KMS-11 (cell line): ENCODE measurements around the gene GRAP.
"Not testable (repeated sequence)": the region's sequence is repeated elsewhere in the genome, so short reads cannot be mapped to it uniquely, and the experiment has no call there.

Experiments used
- H2AFZ ChIP-seq: fragments of 200-600 bp; sonication (generic); 2 replicates; pipeline ENCODE4 v1.6.1; 2016; ENCODE audit warnings: antibody characterized with exemption, mixed run types, low read depth
- H3K27ac ChIP-seq: fragments of 200-600 bp; sonication (generic); 2 replicates; pipeline ENCODE4 v1.6.1; 2016; ENCODE audit warnings: mild to moderate bottlenecking, mixed run types
- H3K27me3 ChIP-seq: fragments of 200-600 bp; sonication (generic); 2 replicates; pipeline ENCODE4 v1.6.1; 2017; ENCODE audit warnings: mild to moderate bottlenecking, low read depth, mixed run types, moderate library complexity; ENCODE audit not compliant: insufficient read depth
- H3K36me3 ChIP-seq: fragments of 200-600 bp; sonication (generic); 2 replicates; pipeline ENCODE4 v1.6.1; 2017; ENCODE audit warnings: mild to moderate bottlenecking, mixed run types; ENCODE audit not compliant: insufficient read depth
- H3K4me1 ChIP-seq: fragments of 200-600 bp; sonication (generic); 2 replicates; pipeline ENCODE4 v1.6.1; 2016; ENCODE audit warnings: mild to moderate bottlenecking, low read depth, mixed run types; ENCODE audit not compliant: poor library complexity, severe bottlenecking
- H3K4me2 ChIP-seq: fragments of 200-600 bp; sonication (generic); 2 replicates; pipeline ENCODE4 v1.7.0; 2016; ENCODE audit warnings: mild to moderate bottlenecking, mixed run types
- H3K4me3 ChIP-seq: fragments of 200-600 bp; sonication (generic); IDR thresholded peaks from 2 replicates; pipeline ENCODE4 v1.6.1; 2017; ENCODE audit warnings: low read depth, low read length, mixed read lengths; ENCODE audit not compliant: insufficient read depth
- H3K79me2 ChIP-seq: fragments of 200-600 bp; sonication (generic); 2 replicates; pipeline ENCODE4 v1.6.1; 2016; ENCODE audit warnings: low read depth, mixed run types; ENCODE audit not compliant: insufficient read depth
- H3K9ac ChIP-seq: fragments of 200-600 bp; sonication (generic); 2 replicates; pipeline ENCODE4 v1.6.1; 2016; ENCODE audit warnings: mild to moderate bottlenecking, mixed run types
- H4K20me1 ChIP-seq: fragments of 200-600 bp; sonication (generic); 2 replicates; pipeline ENCODE4 v1.6.1; 2016; ENCODE audit warnings: mild to moderate bottlenecking, mixed run types; ENCODE audit not compliant: insufficient read depth
- CTCF ChIP-seq: fragments of 200-600 bp; sonication (generic); conservative IDR thresholded peaks from 2 replicates; pipeline ENCODE4 v1.6.1; 2017; ENCODE audit warnings: low read depth, mild to moderate bottlenecking, antibody characterized with exemption, low read length, moderate library complexity, mixed read lengths

GRAP gene

GRCh38 chr17:19022128-19022527 is 24.6 kb downstream of the GRAP start:
- H3K79me2 ChIP-seq: no peaks in the 10 kb centered on the region
- H3K4me3 ChIP-seq: no peak overlapping the region
- H3K27ac ChIP-seq: no peak overlapping the region
- H3K36me3 ChIP-seq: no peaks in the 10 kb centered on the region
- no peak overlapping the region for H2AFZ ChIP-seq
- no peak overlapping the region for H3K9ac ChIP-seq
- H3K27me3 ChIP-seq: peaks cover 4% of the 10 kb centered on the region; the same call in 1 of the 2 replicates
- H4K20me1 ChIP-seq: no peaks in the 10 kb centered on the region
- TF ChIP-seq CTCF: no peak
- H3K4me1 ChIP-seq: no peaks in the 10 kb centered on the region
- H3K4me2 ChIP-seq: no peak overlapping the region

GRCh38 chr17:19021622-19022083 is 25.1 kb downstream of the GRAP start:
- no peak overlapping the region for H2AFZ ChIP-seq
- H3K4me2 ChIP-seq: no peak overlapping the region
- no peaks in the 10 kb centered on the region for H3K79me2 ChIP-seq
- no peak overlapping the region for H3K27ac ChIP-seq
- TF ChIP-seq CTCF: no peak
- no peaks in the 10 kb centered on the region for H3K36me3 ChIP-seq
- H3K4me3 ChIP-seq: no peak overlapping the region
- H4K20me1 ChIP-seq: no peaks in the 10 kb centered on the region
- no peak overlapping the region for H3K9ac ChIP-seq
- H3K27me3 ChIP-seq: peaks cover 4% of the 10 kb centered on the region; the same call in 1 of the 2 replicates
- H3K4me1 ChIP-seq: no peaks in the 10 kb centered on the region

- not testable (repeated sequence) for H3K36me3 ChIP-seq, H3K79me2 ChIP-seq, H3K4me3 ChIP-seq, H3K9ac ChIP-seq, H3K27ac ChIP-seq, H3K4me1 ChIP-seq, H4K20me1 ChIP-seq, H2AFZ ChIP-seq, H3K27me3 ChIP-seq, H3K4me2 ChIP-seq
These were observed 25.6 kb downstream of the GRAP start for GRCh38 chr17:19021011-19021621.

- Histone ChIP-seq H2AFZ (no peak overlapping the region), H3K79me2 (no peaks in the 10 kb centered on the region), H3K9ac (no peak overlapping the region), H3K4me2 (no peak overlapping the region), H3K27me3 (peaks cover 4% of the 10 kb centered on the region; the same call in 1 of the 2 replicates), H3K4me3 (no peak overlapping the region), H3K4me1 (no peaks in the 10 kb centered on the region), H3K36me3 (no peaks in the 10 kb centered on the region), H4K20me1 (no peaks in the 10 kb centered on the region), H3K27ac (no peak overlapping the region)
- no peak for TF ChIP-seq CTCF
These were observed 26.7 kb downstream of the GRAP start for GRCh38 chr17:19020016-19020415.
